RPMI8226 (cell line): Measurements from ENCODE around the gene LYPD6.

Source experiments
- DNase-seq: peaks from one replicate; pipeline ENCODE4 v3.0.0-alpha.2; 2015

Gene LYPD6

GRCh38 chr2:149410701-149411484 is 80.5 kb downstream of the LYPD6 start:
- no peak for DNase-seq

- DNase-seq, result no peak
Measured at GRCh38 chr2:149413487-149413886, 83.1 kb downstream of the LYPD6 start.

GRCh38 chr2:149415086-149415485 is 84.7 kb downstream of the LYPD6 start:
- no peak for DNase-seq

GRCh38 chr2:149418065-149418464 is 87.7 kb downstream of the LYPD6 start:
- no peak for DNase-seq

- DNase-seq, result no peak
Measured at GRCh38 chr2:149420053-149420963, 89.9 kb downstream of the LYPD6 start.

- no peak for DNase-seq
Measured at GRCh38 chr2:149421791-149422190, 91.4 kb downstream of the LYPD6 start.

GRCh38 chr2:149422337-149422990 is 92.1 kb downstream of the LYPD6 start:
- DNase-seq, result no peak

GRCh38 chr2:149422991-149423338 is 92.6 kb downstream of the LYPD6 start:
- no peak for DNase-seq

GRCh38 chr2:149423630-149424029 is 93.2 kb downstream of the LYPD6 start:
- DNase-seq, result no peak

- no peak for DNase-seq
Measured at GRCh38 chr2:149427387-149427786, 97.0 kb downstream of the LYPD6 start.

- DNase-seq, result no peak
Measured at GRCh38 chr2:149428783-149429182, 98.4 kb downstream of the LYPD6 start.

- DNase-seq, result no peak
Measured at GRCh38 chr2:149430743-149431736, 100.7 kb downstream of the LYPD6 start.

GRCh38 chr2:149438330-149438960 is 108.1 kb downstream of the LYPD6 start:
- DNase-seq, result no peak

GRCh38 chr2:149441255-149441654 is 110.9 kb downstream of the LYPD6 start:
- DNase-seq, result no peak

- DNase-seq, result no peak
Measured at GRCh38 chr2:149442346-149442745, 112.0 kb downstream of the LYPD6 start.

GRCh38 chr2:149443150-149443549 is 112.8 kb downstream of the LYPD6 start:
- no peak for DNase-seq

GRCh38 chr2:149446748-149447147 is 116.4 kb downstream of the LYPD6 start:
- DNase-seq, result no peak

- DNase-seq, result no peak
Measured at GRCh38 chr2:149448315-149448714, 117.9 kb downstream of the LYPD6 start.

GRCh38 chr2:149449017-149449416 is 118.6 kb downstream of the LYPD6 start:
- DNase-seq, result no peak

GRCh38 chr2:149451417-149452165 is 121.2 kb downstream of the LYPD6 start:
- no peak for DNase-seq

- peak; percentile 15 for DNase-seq
Measured at GRCh38 chr2:149456285-149456684, 125.9 kb downstream of the LYPD6 start.
